Measurements from ENCODE around the gene PCDHA12. TPM values are rescaled to one million over a fixed set of nuclear protein-coding genes. Genes with fewer than 3 reads are reported as not detected.
"Not testable (repeated sequence)": the region's sequence is repeated elsewhere in the genome, so short reads cannot be mapped to it uniquely, and the experiment has no call there.

PCDHA12 gene, protein sequence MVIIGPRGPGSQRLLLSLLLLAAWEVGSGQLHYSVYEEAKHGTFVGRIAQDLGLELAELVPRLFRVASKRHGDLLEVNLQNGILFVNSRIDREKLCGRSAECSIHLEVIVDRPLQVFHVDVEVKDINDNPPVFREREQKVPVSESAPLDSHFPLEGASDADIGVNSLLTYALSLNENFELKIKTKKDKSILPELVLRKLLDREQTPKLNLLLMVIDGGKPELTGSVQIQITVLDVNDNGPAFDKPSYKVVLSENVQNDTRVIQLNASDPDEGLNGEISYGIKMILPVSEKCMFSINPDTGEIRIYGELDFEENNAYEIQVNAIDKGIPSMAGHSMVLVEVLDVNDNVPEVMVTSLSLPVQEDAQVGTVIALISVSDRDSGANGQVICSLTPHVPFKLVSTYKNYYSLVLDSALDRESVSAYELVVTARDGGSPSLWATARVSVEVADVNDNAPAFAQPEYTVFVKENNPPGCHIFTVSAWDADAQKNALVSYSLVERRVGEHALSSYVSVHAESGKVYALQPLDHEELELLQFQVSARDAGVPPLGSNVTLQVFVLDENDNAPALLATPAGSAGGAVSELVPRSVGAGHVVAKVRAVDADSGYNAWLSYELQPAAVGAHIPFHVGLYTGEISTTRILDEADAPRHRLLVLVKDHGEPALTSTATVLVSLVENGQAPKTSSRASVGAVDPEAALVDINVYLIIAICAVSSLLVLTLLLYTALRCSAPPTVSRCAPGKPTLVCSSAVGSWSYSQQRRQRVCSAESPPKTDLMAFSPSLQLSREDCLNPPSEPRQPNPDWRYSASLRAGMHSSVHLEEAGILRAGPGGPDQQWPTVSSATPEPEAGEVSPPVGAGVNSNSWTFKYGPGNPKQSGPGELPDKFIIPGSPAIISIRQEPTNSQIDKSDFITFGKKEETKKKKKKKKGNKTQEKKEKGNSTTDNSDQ
- total RNA-seq: under 1 TPM; 0.15 to 0.34 TPM
- long read RNA-seq: 0 reads

DNA sequence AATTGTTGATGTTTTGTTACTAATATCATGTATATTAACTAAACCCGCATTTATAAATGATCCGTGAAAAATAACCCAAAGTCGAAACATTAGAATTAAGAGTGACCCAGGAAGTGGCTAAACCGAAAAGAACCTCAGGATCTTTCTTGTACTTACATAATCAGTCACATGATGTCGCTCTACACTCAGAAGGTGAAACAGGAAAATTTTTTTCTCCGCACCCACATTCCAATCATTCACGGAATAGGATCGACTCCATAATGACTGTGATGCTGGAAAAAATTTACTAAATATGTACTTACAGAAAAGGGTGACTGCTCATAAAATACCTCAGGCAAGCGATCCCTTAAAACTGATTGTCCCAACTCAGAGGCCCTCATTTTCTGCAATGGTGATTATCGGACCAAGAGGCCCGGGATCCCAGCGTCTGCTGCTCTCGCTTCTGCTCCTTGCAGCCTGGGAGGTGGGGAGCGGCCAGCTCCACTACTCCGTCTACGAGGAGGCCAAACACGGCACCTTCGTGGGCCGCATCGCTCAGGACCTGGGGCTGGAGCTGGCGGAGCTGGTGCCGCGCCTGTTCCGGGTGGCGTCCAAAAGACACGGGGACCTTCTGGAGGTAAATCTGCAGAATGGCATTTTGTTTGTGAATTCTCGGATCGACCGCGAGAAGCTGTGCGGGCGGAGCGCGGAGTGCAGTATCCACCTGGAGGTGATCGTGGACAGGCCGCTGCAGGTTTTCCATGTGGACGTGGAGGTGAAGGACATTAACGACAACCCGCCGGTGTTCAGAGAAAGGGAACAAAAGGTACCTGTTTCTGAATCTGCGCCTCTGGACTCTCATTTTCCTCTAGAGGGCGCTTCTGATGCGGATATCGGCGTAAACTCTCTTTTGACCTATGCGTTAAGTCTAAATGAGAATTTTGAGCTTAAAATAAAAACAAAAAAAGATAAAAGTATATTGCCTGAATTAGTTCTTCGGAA lies at the start of gene PCDHA12:
PCDHA12 (plus strand) TSS at position 224 of the 981 bp plus-strand sequence; CDS start at position 389, 165 bp downstream.
- ATAC-seq (no peak), DNase-seq (no peak)
- intact Hi-C loops (cut with DNase I): no loop called here

DNA sequence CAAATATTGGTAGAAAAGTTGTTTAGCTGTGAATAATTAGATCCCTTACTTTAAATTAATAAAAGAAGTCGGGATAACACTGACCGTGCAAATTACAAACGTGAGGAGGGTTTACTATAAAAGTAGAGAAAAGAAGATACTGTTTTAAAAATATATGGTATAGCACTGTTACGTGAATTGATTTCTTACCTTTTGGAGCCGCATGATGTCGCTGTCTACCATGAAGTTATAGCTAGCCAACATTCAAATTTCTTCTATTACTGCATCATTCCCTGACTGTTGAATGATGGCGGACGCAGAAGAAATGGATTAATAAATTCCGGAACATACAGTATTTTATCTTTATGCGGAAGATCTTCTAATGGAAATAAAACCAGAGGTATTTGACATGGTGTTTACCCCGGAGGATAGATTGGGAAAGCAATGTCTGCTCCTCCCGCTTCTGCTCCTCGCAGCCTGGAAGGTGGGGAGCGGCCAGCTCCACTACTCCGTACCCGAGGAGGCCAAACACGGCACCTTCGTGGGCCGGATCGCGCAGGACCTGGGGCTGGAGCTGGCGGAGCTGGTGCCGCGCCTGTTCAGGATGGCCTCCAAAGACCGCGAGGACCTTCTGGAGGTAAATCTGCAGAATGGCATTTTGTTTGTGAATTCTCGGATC lies 47.3 kb upstream of the PCDHA12 start, which contains the start of gene PCDHA6:
PCDHA6 (plus strand) TSS at position 257 of the 658 bp plus-strand sequence; CDS start at position 389, 132 bp downstream.
- no peak for DNase-seq
- ATAC-seq: no peak
- intact Hi-C loops (cut with DNase I): no loop called here

DNA sequence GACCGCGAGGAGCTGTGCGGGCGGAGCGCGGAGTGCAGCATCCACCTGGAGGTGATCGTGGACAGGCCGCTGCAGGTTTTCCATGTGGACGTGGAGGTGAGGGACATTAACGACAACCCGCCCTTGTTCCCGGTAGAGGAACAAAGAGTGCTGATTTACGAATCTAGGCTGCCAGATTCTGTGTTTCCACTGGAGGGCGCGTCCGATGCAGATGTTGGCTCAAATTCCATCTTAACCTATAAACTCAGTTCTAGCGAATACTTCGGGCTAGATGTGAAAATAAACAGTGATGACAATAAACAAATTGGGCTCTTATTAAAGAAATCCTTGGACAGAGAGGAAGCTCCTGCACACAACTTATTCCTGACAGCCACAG lies 46.8 kb upstream of the PCDHA12 start:
- intact Hi-C loops (cut with DNase I): no loop called here
- DNase-seq (no peak), ATAC-seq (no peak)

DNA sequence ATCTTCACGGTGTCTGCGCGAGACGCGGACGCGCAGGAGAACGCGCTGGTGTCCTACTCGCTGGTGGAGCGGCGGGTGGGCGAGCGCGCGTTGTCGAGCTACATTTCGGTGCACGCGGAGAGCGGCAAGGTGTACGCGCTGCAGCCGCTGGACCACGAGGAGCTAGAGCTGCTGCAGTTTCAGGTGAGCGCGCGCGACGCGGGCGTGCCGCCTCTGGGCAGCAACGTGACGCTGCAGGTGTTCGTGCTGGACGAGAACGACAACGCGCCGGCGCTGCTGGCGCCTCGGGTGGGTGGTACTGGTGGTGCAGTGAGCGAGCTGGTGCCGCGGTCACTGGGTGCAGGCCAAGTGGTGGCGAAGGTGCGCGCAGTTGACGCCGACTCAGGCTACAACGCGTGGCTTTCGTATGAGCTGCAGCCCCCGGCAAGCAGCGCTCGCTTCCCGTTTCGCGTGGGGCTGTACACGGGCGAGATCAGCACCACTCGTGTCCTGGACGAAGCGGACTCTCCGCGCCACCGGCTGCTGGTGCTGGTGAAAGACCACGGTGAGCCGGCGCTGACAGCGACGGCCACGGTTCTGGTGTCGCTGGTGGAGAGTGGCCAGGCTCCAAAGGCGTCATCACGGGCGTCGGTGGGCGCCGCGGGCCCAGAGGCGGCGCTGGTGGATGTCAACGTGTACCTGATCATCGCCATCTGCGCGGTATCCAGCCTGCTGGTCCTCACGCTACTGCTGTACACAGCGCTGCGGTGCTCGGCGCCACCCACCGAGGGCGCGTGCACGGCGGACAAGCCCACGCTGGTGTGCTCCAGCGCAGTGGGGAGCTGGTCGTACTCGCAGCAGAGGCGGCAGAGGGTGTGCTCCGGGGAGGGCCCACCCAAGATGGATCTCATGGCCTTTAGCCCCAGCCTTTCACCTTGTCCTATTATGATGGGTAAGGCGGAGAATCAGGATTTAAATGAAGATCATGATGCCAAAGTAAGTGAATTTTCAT lies 45.3 kb upstream of the PCDHA12 start:
- ATAC-seq; DNase-seq; intact Hi-C loops (cut with DNase I): not testable (repeated sequence)

DNA sequence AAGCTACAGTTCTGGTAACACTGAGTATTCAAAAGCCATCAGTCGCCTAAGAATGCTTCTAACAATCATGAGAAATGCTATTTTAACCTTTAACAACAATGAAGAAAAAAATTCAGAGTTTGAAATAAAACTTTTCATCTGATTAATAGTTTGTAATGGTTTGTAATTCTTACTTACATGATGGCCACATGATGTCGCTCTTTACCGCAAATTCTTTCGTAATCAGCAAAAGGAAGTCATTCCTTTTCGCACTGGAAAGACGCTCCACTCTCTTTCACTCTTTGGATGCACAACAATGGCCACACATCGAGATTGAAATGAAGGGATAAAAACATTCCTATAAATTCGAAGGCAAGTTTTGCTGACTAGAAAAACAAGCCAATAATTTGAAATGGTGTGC lies 41.1 kb upstream of the PCDHA12 start, which contains the start of gene PCDHA7:
PCDHA7 (plus strand) TSS at position 277 of the 400 bp plus-strand sequence; CDS start at position 392, 115 bp downstream.
- no peak for DNase-seq
- no peak for ATAC-seq
- intact Hi-C loops (cut with DNase I): no loop called here

DNA sequence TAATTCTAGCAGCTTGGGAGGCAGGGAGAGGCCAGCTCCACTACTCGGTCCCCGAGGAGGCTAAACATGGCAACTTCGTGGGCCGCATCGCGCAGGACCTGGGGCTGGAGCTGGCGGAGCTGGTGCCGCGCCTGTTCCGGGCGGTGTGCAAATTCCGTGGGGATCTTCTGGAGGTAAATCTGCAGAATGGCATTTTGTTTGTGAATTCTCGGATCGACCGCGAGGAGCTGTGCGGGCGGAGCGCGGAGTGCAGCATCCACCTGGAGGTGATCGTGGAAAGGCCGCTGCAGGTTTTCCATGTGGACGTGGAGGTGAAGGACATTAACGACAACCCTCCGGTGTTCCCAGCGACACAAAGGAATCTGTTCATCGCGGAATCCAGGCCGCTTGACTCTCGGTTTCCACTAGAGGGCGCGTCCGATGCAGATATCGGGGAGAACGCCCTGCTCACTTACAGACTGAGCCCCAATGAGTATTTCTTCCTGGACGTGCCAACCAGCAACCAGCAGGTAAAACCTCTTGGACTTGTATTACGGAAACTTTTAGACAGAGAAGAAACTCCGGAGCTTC lies 40.6 kb upstream of the PCDHA12 start:
- intact Hi-C loops (cut with DNase I); DNase-seq; ATAC-seq: not testable (repeated sequence)

DNA sequence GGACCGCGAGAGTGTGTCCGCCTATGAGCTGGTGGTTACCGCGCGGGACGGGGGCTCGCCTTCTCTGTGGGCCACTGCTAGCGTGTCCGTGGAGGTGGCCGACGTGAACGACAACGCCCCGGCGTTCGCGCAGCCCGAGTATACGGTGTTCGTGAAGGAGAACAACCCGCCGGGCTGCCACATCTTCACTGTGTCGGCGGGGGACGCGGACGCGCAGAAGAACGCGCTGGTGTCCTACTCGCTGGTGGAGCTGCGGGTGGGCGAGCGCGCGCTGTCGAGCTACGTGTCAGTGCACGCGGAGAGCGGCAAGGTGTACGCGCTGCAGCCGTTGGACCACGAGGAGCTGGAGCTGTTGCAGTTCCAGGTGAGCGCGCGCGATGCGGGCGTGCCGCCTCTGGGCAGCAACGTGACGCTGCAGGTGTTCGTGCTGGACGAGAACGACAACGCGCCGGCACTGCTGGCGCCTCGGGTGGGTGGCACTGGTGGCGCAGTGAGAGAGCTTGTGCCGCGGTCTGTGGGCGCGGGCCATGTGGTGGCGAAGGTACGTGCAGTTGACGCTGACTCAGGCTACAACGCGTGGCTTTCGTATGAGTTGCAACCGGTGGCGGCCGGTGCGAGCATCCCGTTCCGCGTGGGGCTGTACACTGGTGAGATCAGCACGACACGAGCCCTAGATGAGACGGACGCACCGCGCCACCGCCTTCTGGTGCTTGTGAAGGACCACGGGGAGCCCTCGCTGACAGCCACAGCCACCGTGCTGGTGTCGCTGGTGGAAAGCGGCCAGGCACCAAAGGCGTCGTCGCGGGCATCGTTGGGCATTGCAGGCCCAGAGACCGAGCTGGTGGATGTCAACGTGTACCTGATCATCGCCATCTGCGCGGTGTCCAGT lies 39.2 kb upstream of the PCDHA12 start:
- ATAC-seq: no peak
- no peak for DNase-seq
- intact Hi-C loops (cut with DNase I): no loop called here

DNA sequence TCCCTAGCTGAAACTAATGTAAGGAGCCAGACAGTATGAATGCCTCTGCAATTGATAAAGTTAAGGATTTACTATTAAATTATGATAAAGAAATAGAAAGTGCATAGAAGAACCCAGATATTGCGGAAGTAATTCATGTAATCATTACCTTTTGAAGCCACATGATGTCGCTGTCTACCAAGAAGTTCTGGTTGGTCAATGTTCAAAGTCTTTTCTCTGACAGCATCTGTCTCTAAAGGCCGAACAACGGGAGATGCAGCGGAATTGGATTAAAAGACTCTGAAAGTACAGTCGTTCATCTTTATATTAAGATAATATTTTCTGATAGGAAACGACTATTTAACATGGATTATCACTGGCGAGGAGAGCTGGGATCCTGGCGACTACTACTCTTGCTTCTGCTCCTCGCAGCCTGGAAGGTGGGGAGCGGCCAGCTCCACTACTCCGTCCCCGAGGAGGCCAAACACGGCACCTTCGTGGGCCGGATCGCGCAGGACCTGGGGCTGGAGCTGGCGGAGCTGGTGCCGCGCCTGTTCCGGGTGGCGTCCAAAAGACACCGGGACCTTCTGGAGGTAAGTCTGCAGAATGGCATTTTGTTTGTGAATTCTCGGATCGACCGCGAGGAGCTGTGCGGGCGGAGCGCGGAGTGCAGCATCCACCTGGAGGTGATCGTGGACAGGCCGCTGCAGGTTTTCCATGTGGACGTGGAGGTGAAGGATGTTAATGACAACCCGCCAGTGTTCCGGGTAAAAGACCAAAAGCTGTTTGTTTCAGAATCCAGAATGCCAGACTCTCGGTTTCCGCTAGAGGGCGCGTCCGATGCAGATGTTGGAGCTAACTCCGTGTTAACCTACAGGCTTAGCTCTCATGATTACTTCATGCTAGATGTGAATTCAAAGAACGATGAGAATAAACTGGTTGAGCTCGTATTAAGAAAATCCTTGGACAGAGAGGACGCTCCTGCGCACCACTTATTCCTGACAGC lies 33.8 kb upstream of the PCDHA12 start, which contains the start of gene PCDHA8:
PCDHA8 (plus strand) TSS at position 210 of the 985 bp plus-strand sequence; CDS start at position 345, 135 bp downstream.
- ATAC-seq (no peak), DNase-seq (no peak)
- intact Hi-C loops (cut with DNase I): no loop called here

DNA sequence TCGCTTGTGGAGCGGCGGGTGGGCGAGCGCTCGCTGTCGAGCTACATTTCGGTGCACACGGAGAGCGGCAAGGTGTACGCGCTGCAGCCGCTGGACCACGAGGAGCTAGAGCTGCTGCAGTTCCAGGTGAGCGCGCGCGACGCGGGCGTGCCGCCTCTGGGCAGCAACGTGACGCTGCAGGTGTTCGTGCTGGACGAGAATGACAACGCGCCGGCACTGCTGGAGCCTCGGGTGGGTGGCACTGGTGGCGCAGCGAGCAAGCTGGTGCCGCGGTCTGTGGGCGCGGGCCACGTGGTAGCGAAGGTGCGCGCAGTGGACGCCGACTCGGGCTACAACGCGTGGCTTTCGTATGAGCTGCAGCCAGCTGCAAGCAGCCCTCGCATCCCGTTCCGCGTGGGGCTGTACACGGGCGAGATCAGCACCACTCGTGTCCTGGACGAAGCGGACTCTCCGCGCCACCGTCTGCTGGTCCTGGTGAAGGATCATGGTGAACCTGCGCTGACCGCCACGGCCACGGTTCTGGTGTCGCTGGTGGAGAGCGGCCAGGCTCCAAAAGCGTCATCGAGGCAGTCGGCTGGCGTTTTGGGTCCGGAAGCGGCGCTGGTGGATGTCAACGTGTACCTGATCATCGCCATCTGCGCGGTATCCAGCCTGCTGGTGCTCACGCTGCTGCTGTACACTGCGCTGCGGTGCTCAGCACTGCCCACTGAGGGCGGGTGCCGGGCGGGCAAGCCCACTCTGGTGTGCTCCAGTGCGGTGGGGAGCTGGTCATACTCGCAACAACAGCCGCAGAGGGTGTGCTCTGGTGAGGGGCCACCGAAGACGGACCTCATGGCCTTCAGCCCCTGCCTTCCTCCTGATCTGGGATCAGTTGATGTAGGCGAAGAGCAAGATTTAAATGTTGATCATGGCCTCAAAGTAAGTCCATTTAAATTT lies 32.0 kb upstream of the PCDHA12 start:
- DNase-seq: no peak
- ATAC-seq: no peak
- intact Hi-C loops (cut with DNase I): no loop called here

DNA sequence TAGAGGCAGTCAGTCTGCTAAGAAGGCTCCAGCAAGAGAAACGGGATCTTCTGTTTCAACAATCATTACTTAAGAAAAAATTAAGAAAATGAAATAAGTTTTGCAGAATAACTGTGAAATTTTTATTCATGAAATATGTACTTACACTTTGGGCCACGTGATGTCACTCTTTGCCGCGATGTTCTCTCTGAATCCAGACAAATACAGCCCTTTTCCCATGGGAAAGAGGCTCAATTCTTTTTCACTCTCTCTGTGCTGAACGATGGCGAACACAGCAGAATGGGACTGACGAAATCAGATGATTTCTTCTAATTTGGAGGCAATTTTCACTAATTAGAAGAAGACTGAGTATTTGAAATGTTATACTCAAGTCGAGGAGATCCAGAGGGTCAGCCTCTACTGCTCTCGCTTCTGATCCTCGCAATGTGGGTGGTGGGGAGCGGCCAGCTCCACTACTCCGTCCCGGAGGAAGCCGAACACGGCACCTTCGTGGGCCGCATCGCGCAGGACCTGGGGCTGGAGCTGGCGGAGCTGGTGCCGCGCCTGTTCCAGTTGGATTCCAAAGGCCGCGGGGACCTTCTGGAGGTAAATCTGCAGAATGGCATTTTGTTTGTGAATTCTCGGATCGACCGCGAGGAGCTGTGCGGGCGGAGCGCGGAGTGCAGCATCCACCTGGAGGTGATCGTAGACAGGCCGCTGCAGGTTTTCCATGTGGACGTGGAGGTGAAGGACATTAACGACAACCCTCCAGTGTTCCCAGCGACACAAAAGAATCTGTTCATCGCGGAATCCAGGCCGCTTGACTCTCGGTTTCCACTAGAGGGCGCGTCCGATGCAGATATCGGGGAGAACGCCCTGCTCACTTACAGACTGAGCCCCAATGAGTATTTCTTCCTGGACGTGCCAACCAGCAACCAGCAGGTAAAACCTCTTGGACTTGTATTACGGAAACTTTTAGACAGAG lies 26.7 kb upstream of the PCDHA12 start, which contains the start of gene PCDHA9:
PCDHA9 (plus strand) TSS at position 244 of the 964 bp plus-strand sequence; CDS start at position 358, 114 bp downstream.
- ATAC-seq; intact Hi-C loops (cut with DNase I); DNase-seq: not testable (repeated sequence)

DNA sequence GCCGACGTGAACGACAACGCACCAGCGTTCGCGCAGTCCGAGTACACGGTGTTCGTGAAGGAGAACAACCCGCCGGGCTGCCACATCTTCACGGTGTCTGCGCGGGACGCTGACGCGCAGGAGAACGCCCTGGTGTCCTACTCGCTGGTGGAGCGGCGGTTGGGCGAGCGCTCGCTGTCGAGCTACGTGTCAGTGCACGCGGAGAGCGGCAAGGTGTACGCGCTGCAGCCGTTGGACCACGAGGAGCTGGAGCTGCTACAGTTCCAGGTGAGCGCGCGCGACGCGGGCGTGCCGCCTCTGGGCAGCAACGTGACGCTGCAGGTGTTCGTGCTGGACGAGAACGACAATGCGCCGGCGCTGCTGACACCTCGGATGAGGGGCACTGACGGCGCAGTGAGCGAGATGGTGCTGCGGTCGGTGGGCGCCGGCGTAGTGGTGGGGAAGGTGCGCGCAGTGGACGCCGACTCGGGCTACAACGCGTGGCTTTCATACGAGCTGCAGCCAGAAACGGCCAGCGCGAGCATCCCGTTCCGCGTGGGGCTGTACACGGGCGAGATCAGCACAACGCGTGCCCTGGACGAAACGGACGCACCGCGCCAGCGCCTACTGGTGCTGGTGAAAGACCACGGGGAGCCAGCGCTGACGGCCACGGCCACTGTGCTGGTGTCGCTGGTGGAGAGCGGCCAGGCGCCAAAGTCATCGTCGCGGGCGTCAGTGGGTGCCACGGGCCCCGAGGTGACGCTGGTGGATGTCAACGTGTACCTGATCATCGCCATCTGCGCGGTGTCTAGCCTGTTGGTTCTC lies 25.1 kb upstream of the PCDHA12 start:
- ATAC-seq, DNase-seq: not testable (repeated sequence)
- intact Hi-C loops (cut with DNase I): loop anchor here in 1 of 2 donors (10.0 kb wide), 1 partner anchor 195 kb away; no protein-coding TSS in a partner anchor

Measured in left cardiac atrium (tissue), 4 donors.